Right kidney (tissue), 1 donor: ENCODE measurements around the gene TMEM50A.
"Not testable (repeated sequence)": the region's sequence is repeated elsewhere in the genome, so short reads cannot be mapped to it uniquely, and the experiment has no call there.

ENCODE experiments used
- DNase-seq: peaks from one replicate; pipeline ENCODE4 v3.0.0-alpha.2; 2016

Gene TMEM50A

DNA sequence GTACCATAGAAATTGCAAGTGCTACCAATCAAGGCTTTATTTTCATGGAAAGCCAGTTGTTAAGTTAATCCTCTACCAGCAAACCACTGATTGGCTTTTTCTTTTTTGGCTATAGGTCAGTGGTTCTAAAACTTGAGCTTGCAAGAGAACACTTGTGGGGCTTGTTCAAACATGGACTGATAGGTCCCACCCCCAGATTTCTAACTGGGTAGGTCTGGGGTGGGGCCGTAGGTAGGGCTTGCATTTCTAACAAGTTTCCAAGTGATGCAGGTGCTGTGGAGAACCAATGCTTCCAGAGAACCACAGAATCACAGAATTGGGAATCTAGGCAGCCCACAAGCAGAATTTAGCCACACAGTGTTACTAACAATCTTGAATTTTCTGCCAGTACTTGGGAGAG, 45.7 kb downstream of the TMEM50A start:
- DNase-seq, result not testable (repeated sequence)

DNA sequence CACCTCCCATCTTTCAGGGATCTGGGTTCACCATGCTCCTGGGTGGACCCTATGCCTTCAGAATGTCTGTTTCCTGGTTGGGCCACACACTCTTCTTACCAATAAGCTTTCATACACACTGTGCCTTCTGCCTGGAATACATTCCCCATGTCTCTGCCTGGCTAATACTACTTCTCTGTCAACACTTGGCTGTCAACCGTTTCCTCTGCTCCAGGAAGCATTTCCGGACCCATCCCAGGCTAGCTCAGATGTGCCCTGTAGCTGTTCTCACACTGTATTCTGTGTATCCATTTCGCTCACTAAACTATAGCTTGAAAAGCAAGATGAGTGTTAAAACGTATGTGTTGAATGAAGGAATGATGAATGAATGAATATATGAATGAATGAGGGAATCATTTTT, 49.0 kb downstream of the TMEM50A start:
- not testable (repeated sequence) for DNase-seq

DNA sequence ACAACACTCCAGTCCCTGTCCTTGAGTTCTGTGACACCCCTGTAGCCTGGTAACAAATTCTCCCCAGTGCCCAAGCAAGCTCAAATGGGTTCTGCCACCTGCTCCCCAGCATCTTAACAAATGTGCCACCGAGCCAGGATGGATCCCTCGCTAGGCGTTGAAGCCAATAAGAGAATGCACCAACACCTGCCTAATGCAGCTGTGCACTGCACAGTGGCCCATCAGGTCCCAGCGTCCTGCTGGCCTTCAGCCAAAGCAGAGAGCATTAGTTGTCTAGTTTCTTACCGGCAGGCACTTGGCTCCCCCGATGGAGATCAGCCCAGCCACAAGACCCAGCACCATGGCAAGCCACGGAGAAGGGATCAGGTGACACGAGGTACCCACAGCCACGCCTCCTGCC, 50.6 kb downstream of the TMEM50A start:
- DNase-seq, result not testable (repeated sequence)

DNA sequence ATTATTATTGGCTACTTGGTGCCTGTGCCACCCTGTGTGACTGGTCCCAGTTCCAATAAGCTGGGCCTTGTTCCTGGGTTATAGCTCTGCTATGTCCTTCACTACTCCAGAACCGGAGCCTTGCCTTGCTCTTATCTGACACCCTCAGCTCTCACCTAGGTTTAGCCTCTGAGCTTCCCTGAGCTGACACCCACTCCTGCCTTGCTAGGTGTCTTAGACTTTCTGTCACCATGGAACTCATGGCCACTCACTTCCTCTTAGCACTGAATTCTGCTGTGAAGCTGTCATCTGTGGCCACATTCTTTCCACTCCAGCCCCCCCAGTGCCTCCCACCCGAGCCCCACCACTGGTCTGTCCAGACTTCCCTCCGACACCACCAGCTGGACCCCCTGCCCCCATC, 51.6 kb downstream of the TMEM50A start:
- DNase-seq, result not testable (repeated sequence)

DNA sequence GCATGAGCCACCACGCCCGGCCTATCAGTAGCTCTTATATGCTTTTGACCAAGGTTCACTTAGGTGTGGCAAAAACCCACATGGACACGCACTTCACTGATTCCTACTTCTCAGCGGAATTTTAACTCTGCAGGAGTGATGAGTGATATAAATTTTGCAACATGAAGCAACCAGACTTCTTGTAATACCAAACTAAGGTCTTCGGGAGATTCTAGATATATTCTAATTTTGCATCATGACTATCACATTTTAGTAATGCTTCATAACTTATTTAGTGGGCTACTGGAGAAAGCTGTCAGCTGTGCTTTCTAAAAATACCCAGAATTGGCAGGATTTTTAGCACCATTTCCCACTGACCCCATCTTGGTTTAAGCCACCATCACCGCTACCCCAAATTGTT, 54.7 kb downstream of the TMEM50A start:
- no peak for DNase-seq

DNA sequence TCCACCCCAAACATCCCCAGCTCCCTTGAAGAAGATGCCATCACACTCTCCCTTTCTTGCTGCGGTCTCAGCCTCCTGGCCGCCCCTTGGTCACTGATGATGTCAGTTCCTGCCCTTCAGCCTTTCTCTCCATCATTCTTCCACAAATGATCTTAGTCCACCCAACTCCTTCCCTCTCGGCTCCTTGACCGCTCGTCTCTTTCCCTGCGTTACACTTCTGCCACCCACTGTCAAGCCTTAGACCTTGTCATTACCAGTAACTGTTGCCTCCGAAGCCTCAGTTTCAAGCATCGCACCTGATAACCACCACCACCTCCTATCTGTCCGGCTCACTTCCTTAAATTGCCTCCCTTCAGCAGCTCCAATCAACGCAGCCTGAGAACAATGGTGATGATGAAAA, 59.4 kb downstream of the TMEM50A start:
- not testable (repeated sequence) for DNase-seq

DNA sequence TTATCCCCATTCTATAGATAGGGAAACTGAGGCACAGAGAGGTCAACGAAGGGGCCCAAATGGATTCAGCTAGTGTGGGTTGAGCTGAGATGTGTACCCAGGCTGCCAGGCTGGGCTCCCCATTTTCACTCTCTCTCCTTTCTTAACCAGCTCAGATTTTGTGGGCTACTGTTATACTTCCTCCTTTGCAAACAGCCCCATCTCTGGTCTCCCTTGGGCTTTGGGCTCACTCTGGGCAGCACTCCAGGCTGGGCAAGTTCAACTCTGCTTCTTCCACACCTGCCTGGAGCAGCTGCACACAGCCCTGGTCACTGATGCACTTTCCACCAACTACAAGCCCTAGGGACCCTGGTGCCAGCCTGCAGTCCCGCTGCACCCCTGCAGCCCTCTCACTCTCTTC, 59.9 kb downstream of the TMEM50A start:
- not testable (repeated sequence) for DNase-seq

DNA sequence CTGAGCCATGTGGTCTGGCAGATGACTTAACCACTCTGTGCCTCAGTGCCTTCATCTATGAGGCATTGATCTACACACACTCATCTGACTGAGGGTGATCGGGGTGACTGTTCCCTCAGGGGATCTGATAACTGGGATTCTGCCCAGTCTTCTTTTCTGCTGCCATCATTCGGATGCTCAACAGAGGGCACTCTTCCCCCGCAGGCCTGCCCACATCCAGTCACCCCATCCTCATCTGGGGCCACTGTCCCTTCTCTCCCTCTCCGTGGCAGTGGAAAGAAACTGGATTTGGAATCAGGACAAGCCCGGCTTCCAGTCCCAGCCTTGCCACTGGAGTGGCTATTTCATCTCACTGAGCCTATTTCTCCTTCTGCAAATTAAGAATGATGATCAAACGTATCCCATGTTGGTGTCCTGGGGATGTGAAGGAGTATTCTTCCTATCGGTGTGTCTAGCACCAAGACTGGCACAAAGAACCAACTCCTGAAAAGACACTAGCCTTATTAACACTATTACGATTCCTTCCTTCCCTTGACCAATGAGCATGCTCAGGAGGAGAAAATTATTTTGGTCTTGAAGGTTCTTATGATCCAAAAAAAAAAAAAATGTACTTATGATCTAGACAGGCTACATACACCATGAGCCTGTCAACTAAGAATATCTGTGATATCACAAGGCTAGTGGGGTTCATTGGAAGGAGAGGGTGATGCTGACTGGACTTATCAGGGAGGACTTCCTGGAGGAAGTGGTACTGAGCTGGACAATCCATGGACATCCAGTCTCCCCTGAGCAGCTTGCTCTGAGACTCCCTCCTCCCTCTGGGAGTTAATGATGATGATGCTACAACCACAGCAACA, 65.0 kb downstream of the TMEM50A start:
- not testable (repeated sequence) for DNase-seq

DNA sequence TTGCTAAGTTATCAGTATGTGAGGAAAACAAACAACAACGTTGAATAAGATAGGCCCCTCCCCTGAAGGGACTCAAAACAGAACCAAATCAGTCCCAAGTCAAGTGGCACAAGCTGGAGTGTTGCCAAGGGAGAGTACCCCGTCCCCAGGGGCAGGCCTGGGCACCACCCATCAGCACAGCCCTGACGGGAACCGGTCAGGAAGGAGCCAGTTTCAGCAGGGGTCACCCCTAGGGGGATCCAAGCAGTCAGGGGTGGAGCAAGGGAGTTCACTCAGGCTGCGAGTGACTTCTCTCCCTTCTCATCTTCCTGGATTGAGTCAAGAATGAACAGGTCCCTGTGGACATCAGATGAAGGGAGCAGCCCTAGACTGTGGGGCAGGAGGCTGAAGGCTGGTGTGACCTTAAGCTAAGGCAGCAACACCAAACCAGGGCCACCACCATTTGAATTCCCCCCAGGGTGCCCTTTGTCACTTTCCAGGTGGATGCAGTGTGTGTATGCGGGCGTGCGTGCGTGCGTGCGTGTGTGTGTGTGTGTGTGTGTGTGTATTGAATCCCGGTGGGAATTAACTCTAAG, 67.7 kb downstream of the TMEM50A start:
- DNase-seq, result not testable (repeated sequence)

DNA sequence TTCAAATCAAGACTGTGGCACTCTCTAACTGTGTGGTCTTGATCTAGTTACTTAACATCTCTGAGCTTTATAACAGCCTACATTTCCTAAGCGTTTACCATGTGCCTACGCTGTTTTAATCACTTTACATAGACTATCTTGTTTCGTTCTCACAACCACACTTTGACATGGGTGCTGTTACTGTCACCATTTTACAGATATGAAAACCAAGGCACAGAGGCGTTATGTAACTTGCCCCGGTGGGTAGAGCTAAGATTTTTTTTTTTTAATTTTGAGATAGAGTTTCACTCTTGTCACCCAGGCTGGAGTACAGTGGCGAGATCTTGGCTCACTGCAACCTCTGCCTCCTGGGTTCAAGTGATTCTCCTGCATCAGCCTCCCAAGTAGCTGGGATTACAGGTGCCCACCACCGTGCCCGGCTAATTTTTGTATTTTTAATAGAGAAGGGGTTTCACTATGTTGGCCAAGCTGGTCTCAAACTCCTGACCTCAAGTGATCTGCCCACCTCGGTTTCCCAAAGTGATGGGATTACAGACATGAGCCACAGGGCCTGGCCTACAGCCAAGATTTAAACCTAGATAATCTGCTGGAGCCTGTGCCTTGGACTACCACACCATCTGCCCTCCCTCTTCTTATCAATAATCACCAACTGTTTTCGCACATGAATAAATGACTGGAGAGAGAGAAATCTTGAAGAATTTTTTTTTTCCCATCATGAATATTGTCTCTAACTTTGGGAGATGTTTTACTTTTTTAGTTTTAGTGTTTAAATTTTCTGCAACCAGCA, 71.7 kb downstream of the TMEM50A start:
- not testable (repeated sequence) for DNase-seq
